K562 (cell line): ENCODE measurements around the gene TCEANC2. TPM values are rescaled to one million over a fixed set of nuclear protein-coding genes. Genes with fewer than 3 reads are reported as not detected.

ENCODE experiments used
- ATAC-seq: fragments of 200-7000 bp; cut with Tn5 transposase; 3 replicates; pipeline ENCODE4 v1.9.1; 2020; ENCODE audit warnings: moderate library complexity
- BruUV-seq: library from RNA; stranded (reverse); fragments of 400-500 nt; replicated peaks from 2 replicates; lab custom pipeline; 2021; lab: Mats Ljungman, UMichigan
- CTCF ChIA-PET: fragments of 300-600 bp; formaldehyde crosslinking; extraction: SDS; loops from one replicate; lab custom pipeline; 2021; ENCODE audit warnings: low intra/inter-chr PET ratio; lab: Yijun Ruan, JAX
- POLR2A ChIA-PET: fragments of 300-600, 350-650 bp; sonication (Branson Sonifier 250); formaldehyde crosslinking; extraction: SDS; loops from one replicate; lab custom pipeline; 2021; ENCODE audit warnings: antibody characterized with exemption, inconsistent platforms; lab: Yijun Ruan, JAX
- DNase-seq, 4 experiments: peaks; one replicate each; pipeline versions ENCODE4 v3.0.0 to v3.0.0-alpha.2; 2011 to 2018; ENCODE audit warnings: low spot score in 3 of 4, mixed read lengths in 3 of 4; ENCODE audit errors: extremely low read depth in 1 of 4
- FAIRE-seq: peaks from 2 replicates; lab custom pipeline; 2011; peaks lifted over from hg19 to GRCh38; lab: Jason Lieb, UNC
- H2AFZ ChIP-seq: 2 replicates; pipeline ENCODE4 v1.6.0; 2011; ENCODE audit warnings: low read depth, low read length, control low read depth, inconsistent platforms
- H3K27ac ChIP-seq: fragments of 200-600 bp; 3 replicates; pipeline ENCODE4 v1.8.0; 2011; ENCODE audit warnings: low read depth, mild to moderate bottlenecking, control low read depth, inconsistent platforms, low read length, moderate library complexity, mixed read lengths; ENCODE audit errors: extremely low read depth
- H3K27me3 ChIP-seq, 2 experiments: fragments of 300-600 bp in 1 of 2; 2 replicates in 1 of 2; 3 replicates in 1 of 2; pipeline versions ENCODE4 v1.6.0 to v1.8.0; 2011; ENCODE audit warnings: inconsistent platforms in 2 of 2, low read length in 2 of 2, mild to moderate bottlenecking in 1 of 2, mixed read lengths in 1 of 2, moderate library complexity in 1 of 2; ENCODE audit not compliant: control insufficient read depth in 2 of 2, insufficient read depth in 2 of 2
- H3K36me3 ChIP-seq: fragments of 300-600 bp; 3 replicates; pipeline ENCODE4 v1.8.0; 2011; ENCODE audit warnings: mild to moderate bottlenecking, low read length, inconsistent platforms; ENCODE audit not compliant: control insufficient read depth, insufficient read depth
- H3K4me1 ChIP-seq, 2 experiments: fragments of 200-600 bp in 1 of 2; replicated peaks in 1 of 2; 2 replicates in 1 of 2; 3 replicates in 1 of 2; pipeline versions ENCODE4 v1.5.1 to v1.8.0; 2011; ENCODE audit warnings: inconsistent platforms in 2 of 2, low read length in 2 of 2, mild to moderate bottlenecking in 1 of 2, mixed read lengths in 1 of 2, moderate library complexity in 1 of 2; ENCODE audit not compliant: control insufficient read depth in 2 of 2, insufficient read depth in 2 of 2
- H3K4me2 ChIP-seq: 2 replicates; pipeline ENCODE4 v1.6.1; 2011; ENCODE audit warnings: low read length, control low read depth, inconsistent platforms, mixed read lengths; ENCODE audit not compliant: insufficient read depth
- H3K4me3 ChIP-seq: fragments of 200-600 bp; sonication (generic), shearing (Covaris generic); 2 replicates; pipeline ENCODE4 v1.5.1; 2016; ENCODE audit warnings: control low read depth, inconsistent platforms
- H3K79me2 ChIP-seq: fragments of 200-600 bp; 3 replicates; pipeline ENCODE4 v1.8.0; 2011; ENCODE audit warnings: low read length, inconsistent platforms; ENCODE audit not compliant: control insufficient read depth, insufficient read depth
- H3K9ac ChIP-seq, 2 experiments: 2 replicates each; pipeline versions ENCODE4 v1.6.0 to v1.6.1; 2011; ENCODE audit warnings: low read depth in 2 of 2, low read length in 2 of 2, control low read depth in 1 of 2, inconsistent platforms in 1 of 2, mild to moderate bottlenecking in 1 of 2, mixed read lengths in 1 of 2; ENCODE audit not compliant: insufficient read depth in 1 of 2
- H3K9me1 ChIP-seq: one replicate; pipeline ENCODE4 v1.6.0; 2011; ENCODE audit warnings: inconsistent platforms, mild to moderate bottlenecking, low read length, moderate library complexity; ENCODE audit not compliant: control insufficient read depth, insufficient read depth
- H3K9me3 ChIP-seq: replicated peaks from 2 replicates; pipeline ENCODE4 v1.5.1; 2011; ENCODE audit warnings: low read depth, low read length, inconsistent platforms; ENCODE audit not compliant: control insufficient read depth, insufficient read depth
- H4K20me1 ChIP-seq: replicated peaks from 2 replicates; pipeline ENCODE4 v1.6.1; 2011; ENCODE audit warnings: low read length, inconsistent platforms, mixed read lengths; ENCODE audit not compliant: control insufficient read depth, insufficient read depth
- ARID2 ChIP-seq: fragments of 450-650 bp; IDR thresholded peaks from 2 replicates; pipeline ENCODE4 v1.6.1; 2017; ENCODE audit warnings: antibody characterized with exemption, mild to moderate bottlenecking
- BCL6 ChIP-seq: fragments of 250-450 bp; sonication (Bioruptor Pico); IDR thresholded peaks from 2 replicates; pipeline ENCODE4 v1.4.0; 2020
- HBP1 ChIP-seq: fragments of 450-650 bp; formaldehyde crosslinking; IDR thresholded peaks from 2 replicates; pipeline ENCODE4 v1.4.0; 2022; ENCODE audit warnings: missing genetic modification characterization
- HDAC2 ChIP-seq: fragments of 450-650 bp; IDR thresholded peaks from 2 replicates; pipeline ENCODE4 v1.6.1; 2016; ENCODE audit warnings: mild to moderate bottlenecking
- HLTF ChIP-seq: fragments of 450-650 bp; IDR thresholded peaks from 2 replicates; pipeline ENCODE4 v1.6.1; 2016
- HMBOX1 ChIP-seq: sonication (generic); IDR thresholded peaks from 2 replicates; pipeline ENCODE4 v1.6.1; 2016
- MECOM ChIP-seq: fragments of 250-450 bp; sonication (Bioruptor Pico); IDR thresholded peaks from 2 replicates; pipeline ENCODE4 v1.8.0; 2022; ENCODE audit warnings: inconsistent platforms
- PKNOX1 ChIP-seq: fragments of 450-650 bp; IDR thresholded peaks from 2 replicates; pipeline ENCODE4 v1.6.1; 2016
- RNF2 ChIP-seq: sonication (generic); IDR thresholded peaks from 2 replicates; pipeline ENCODE4 v1.6.1; 2016
- THAP12 ChIP-seq: fragments of 250-450 bp; sonication (Bioruptor Pico); IDR thresholded peaks from 2 replicates; pipeline ENCODE4 v1.9.0; 2021; ENCODE audit warnings: mild to moderate bottlenecking, inconsistent platforms
- ZEB2 ChIP-seq: fragments of 450-650 bp; IDR thresholded peaks from 2 replicates; pipeline ENCODE4 v1.6.1; 2016
- ZNF174 ChIP-seq: fragments of 250-450 bp; sonication (Bioruptor Pico); IDR thresholded peaks from 2 replicates; pipeline ENCODE4 v1.4.0; 2020; ENCODE audit warnings: mild to moderate bottlenecking
- WGBS: fragments of 100-300 bp; shearing (Covaris generic); methylation state at CpG from one replicate; pipeline ENCODE4 v1.1.6; 2016; ENCODE audit warnings: low coverage, mixed read lengths; ENCODE audit not compliant: insufficient coverage; ENCODE audit errors: missing lambda C conversion rate; 5-methylcytosine and 5-hydroxymethylcytosine counted together
- in situ Hi-C: fragments of 300-500 bp; cut with MboI; formaldehyde crosslinking; loops from 4 replicates; pipeline ENCODE4 v1.15.0; 2018; ENCODE audit warnings: inconsistent platforms, mixed read lengths
- intact Hi-C: fragments of 100-400 bp; cut with micrococcal nuclease; formaldehyde crosslinking; loops from 2 replicates; pipeline ENCODE4 v1.14.2; 2022
- polyA plus RNA-seq, 8 experiments: library from polyadenylated mRNA; depleted of rRNA in 4 of 8; stranded (reverse) in 5 of 8; unstranded in 3 of 8; fragments of >200 nt; fragmentation: Nextera tagmentation in 2 of 8; fragmentation: Illumina TruSeq in 1 of 8; extraction: Ambion mirVana in 2 of 8; extraction: Trizol in 1 of 8; gene quantifications; 2 replicates each; pipeline versions ENCODE4 v1.2.1 to v1.2.3, GENCODE V29; 2011 to 2014; ENCODE audit warnings: inconsistent platforms in 1 of 8, missing spikeins in 1 of 8
- total RNA-seq, 7 experiments: library from RNA; depleted of rRNA in 6 of 7; stranded (reverse); fragments of >200 nt in 6 of 7; fragmentation: Illumina TruSeq in 2 of 7; extraction: Trizol in 2 of 7; gene quantifications; 2 replicates each; pipeline versions ENCODE4 v1.2.1 to v1.2.3, GENCODE V29; 2011 to 2021; ENCODE audit warnings: low replicate concordance in 1 of 7

The TCEANC2 gene
- total and polyA plus RNA-seq, 9 of the 15 experiments (the other 6 are each of a cell fraction or from before 2014, with no cell fraction given): 3.3 to 10.2 (median 7.0) TPM

- ChIA-PET CTCF (interaction anchor here (0.5 kb wide), 1 partner anchor 1845 kb away, joined by 3 read pairs; no protein-coding TSS in a partner anchor), POLR2A (interaction anchor here (0.7 kb wide), 1 partner anchor 19 kb away, joined by 3 read pairs; no protein-coding TSS in a partner anchor)
- TF ChIP-seq HMBOX1 (no peak), PKNOX1 (no peak), HDAC2 (no peak), ZEB2 (no peak), ZNF174 (CRISPR knock-in tag) (no peak), MECOM (CRISPR knock-in tag) (no peak), HBP1 (CRISPR knock-in tag) (no peak), THAP12 (CRISPR knock-in tag) (no peak), BCL6 (CRISPR knock-in tag) (no peak), ARID2 (no peak), RNF2 (no peak), HLTF (no peak)
- no peak overlapping the region for H2AFZ ChIP-seq
- ATAC-seq (no peak), DNase-seq (no peak), FAIRE-seq (no peak)
- H3K4me1 ChIP-seq: no peaks in the 10 kb centered on the region; a peak in 1 of 5 replicates
- no TSS peak for BruUV-seq
- no peak overlapping the region for H3K9ac ChIP-seq
- H3K9me3 ChIP-seq: no peaks in the 10 kb centered on the region
- H3K79me2 ChIP-seq: no peaks in the 10 kb centered on the region
- no peak overlapping the region for H3K27ac ChIP-seq
- no peak overlapping the region for H3K4me2 ChIP-seq
- no peaks in the 10 kb centered on the region for H3K27me3 ChIP-seq
- no peaks in the 10 kb centered on the region for H3K9me1 ChIP-seq
- no peaks in the 10 kb centered on the region for H3K36me3 ChIP-seq
- no peak overlapping the region for H3K4me3 ChIP-seq
- H4K20me1 ChIP-seq: no peaks in the 10 kb centered on the region
- in situ Hi-C loops: loop anchor here (10.0 kb wide), 1 partner anchor 220 kb away; no protein-coding TSS in a partner anchor
- intact Hi-C loops: loop anchor here (5.0 kb wide), 1 partner anchor 222 kb away; no protein-coding TSS in a partner anchor
- WGBS: 77% methylated on average over 2 of the region's 2 CpGs
Observed at GRCh38 chr1:54084794-54085193, 31.4 kb downstream of the TCEANC2 start.
